Adipocyte (in vitro differentiated cells): ENCODE measurements around the gene RRBP1.

Experiments
- DNase-seq: peaks from one replicate; pipeline ENCODE4 v3.0.0-alpha.2; 2015; ENCODE audit warnings: low read depth
- H3K27me3 ChIP-seq: replicated peaks from 2 replicates; pipeline ENCODE4 v1.7.0; 2013; ENCODE audit warnings: mild to moderate bottlenecking, low read length, moderate library complexity; ENCODE audit not compliant: control insufficient read depth, insufficient read depth
- H3K36me3 ChIP-seq: 2 replicates; pipeline ENCODE4 v1.7.0; 2013; ENCODE audit warnings: low read length, mild to moderate bottlenecking, moderate library complexity; ENCODE audit not compliant: control insufficient read depth, insufficient read depth, severe bottlenecking
- H3K4me1 ChIP-seq: 2 replicates; pipeline ENCODE4 v1.7.0; 2013; ENCODE audit warnings: mild to moderate bottlenecking, low read length, moderate library complexity; ENCODE audit not compliant: control insufficient read depth, insufficient read depth
- H3K4me3 ChIP-seq: 2 replicates; pipeline ENCODE4 v1.7.0; 2013; ENCODE audit warnings: mild to moderate bottlenecking, low read length, moderate library complexity
- H3K9ac ChIP-seq: 2 replicates; pipeline ENCODE4 v1.7.0; 2013; ENCODE audit warnings: mild to moderate bottlenecking, low read length, moderate library complexity
- H3K9me3 ChIP-seq: 2 replicates; pipeline ENCODE4 v1.7.0; 2013; ENCODE audit warnings: mild to moderate bottlenecking, low read length, moderate library complexity; ENCODE audit not compliant: control insufficient read depth

RRBP1 gene

DNA sequence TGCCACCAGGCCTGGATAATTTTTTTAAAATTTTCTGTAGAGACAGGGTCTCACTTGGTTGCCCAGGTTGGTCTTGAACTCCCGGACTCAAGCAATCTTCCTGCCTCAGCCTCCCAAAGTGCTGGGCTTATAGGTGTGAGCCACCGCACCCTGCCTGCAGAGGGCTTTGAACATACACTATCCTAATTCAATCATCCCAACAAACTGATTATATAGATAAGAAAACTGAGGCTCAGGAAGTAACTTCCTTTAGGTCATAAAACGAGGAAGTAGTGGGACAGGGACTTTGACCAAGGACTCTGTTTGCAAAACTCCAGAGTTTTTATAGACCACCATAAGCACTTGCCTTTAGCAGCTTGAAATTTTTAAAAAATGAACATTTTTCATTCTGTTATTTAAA is 12.7 kb upstream of the RRBP1 start:
- peaks cover 5% of the 10 kb centered on the region for H3K9me3 ChIP-seq
- no peak overlapping the region for H3K4me3 ChIP-seq
- no peak for DNase-seq
- no peak overlapping the region for H3K9ac ChIP-seq
- H3K27me3 ChIP-seq = peaks cover 6% of the 10 kb centered on the region
- no peaks in the 10 kb centered on the region for H3K4me1 ChIP-seq
- H3K36me3 ChIP-seq = no peaks in the 10 kb centered on the region

GRCh38 chr20:17693444-17694001 is 11.5 kb upstream of the RRBP1 start:
- no peak for DNase-seq
- Histone ChIP-seq H3K4me3 (no peak overlapping the region), H3K9me3 (peaks cover 5% of the 10 kb centered on the region), H3K4me1 (no peaks in the 10 kb centered on the region), H3K27me3 (peaks cover 6% of the 10 kb centered on the region), H3K9ac (no peak overlapping the region), H3K36me3 (no peaks in the 10 kb centered on the region)

DNA sequence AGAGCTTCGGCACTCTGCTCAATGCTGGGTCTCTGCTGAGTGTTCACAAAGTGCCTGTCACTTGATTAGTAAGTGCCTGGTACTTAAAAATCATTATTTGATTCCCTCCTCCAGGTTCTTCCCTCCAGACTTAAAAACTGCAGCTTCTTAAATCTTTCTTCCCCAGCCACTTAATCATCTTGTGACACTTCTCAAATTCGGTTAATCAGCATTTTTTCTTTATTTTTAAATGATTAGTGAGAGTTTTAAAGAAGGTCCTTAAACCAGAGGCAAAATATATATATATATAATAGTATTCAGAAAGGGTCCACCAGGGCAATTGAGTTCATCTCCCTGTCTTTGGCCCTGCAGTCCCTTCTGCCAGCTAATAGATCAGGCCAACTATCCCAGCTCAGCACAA is 9.7 kb upstream of the RRBP1 start:
- no peaks in the 10 kb centered on the region for H3K4me1 ChIP-seq
- no peak for DNase-seq
- H3K9me3 ChIP-seq = peaks cover 12% of the 10 kb centered on the region
- no peaks in the 10 kb centered on the region for H3K36me3 ChIP-seq
- peaks cover 18% of the 10 kb centered on the region for H3K27me3 ChIP-seq
- no peak overlapping the region for H3K4me3 ChIP-seq
- H3K9ac ChIP-seq = no peak overlapping the region

- H3K9ac ChIP-seq = no peak overlapping the region
- H3K4me1 ChIP-seq = no peaks in the 10 kb centered on the region
- H3K27me3 ChIP-seq = peaks cover 28% of the 10 kb centered on the region
- no peaks in the 10 kb centered on the region for H3K36me3 ChIP-seq
- no peak for DNase-seq
- no peak overlapping the region for H3K4me3 ChIP-seq
- peaks cover 13% of the 10 kb centered on the region for H3K9me3 ChIP-seq
These were observed 8.1 kb upstream of the RRBP1 start for GRCh38 chr20:17690144-17690543.

- Histone ChIP-seq H3K27me3 (peaks cover 34% of the 10 kb centered on the region), H3K36me3 (no peaks in the 10 kb centered on the region), H3K4me1 (no peaks in the 10 kb centered on the region), H3K9ac (no peak overlapping the region), H3K9me3 (peaks cover 13% of the 10 kb centered on the region), H3K4me3 (no peak overlapping the region)
- no peak for DNase-seq
These were observed 6.9 kb upstream of the RRBP1 start for GRCh38 chr20:17688965-17689364.

DNA sequence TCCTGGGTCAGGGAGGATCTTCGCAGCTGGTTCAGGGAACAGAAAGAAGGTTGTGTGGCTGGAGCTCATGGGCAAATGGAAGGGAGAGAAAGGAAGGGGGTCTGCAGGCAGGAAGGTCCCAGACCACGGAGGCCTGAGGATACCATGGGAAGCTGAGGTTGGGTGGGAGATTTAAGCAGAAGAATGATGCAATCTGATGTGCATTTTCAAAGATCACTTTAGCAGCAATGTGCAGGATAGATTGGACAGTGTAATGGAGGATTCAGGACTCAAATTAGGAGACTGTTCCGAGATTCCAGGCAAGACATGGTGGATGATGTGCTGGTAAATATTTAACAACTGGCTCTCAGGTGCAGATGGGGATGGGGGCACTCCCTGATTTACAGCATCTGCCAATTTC is 5.8 kb upstream of the RRBP1 start:
- Histone ChIP-seq H3K9me3 (peaks cover 13% of the 10 kb centered on the region), H3K4me1 (peaks cover 2% of the 10 kb centered on the region), H3K4me3 (no peak overlapping the region), H3K27me3 (peaks cover 31% of the 10 kb centered on the region), H3K36me3 (no peaks in the 10 kb centered on the region), H3K9ac (no peak overlapping the region)
- DNase-seq = no peak

DNA sequence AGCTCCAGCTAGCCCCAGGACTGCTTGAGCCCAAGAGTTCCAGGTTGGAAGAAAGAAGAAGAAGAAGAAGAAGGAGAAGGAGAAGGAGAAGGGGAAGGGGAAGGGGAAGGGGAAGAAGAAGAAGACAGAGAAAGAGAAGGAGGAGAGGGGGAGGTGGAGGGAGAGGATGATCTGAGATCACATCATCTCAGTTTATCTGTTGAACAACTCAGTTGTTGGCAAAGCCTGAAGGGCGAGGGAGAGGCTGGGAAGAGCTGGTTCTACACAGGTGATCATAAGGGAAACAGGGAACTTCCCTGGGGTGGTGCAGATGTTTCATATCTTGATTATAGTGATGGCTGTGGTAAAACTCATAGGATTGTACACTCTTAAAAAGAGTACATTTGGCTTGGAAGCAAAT is 3.1 kb upstream of the RRBP1 start:
- peaks cover 8% of the 10 kb centered on the region for H3K4me1 ChIP-seq
- H3K9me3 ChIP-seq = peaks cover 13% of the 10 kb centered on the region
- no peak overlapping the region for H3K4me3 ChIP-seq
- DNase-seq = no peak
- H3K27me3 ChIP-seq = peaks cover 31% of the 10 kb centered on the region
- no peaks in the 10 kb centered on the region for H3K36me3 ChIP-seq
- no peak overlapping the region for H3K9ac ChIP-seq

DNA sequence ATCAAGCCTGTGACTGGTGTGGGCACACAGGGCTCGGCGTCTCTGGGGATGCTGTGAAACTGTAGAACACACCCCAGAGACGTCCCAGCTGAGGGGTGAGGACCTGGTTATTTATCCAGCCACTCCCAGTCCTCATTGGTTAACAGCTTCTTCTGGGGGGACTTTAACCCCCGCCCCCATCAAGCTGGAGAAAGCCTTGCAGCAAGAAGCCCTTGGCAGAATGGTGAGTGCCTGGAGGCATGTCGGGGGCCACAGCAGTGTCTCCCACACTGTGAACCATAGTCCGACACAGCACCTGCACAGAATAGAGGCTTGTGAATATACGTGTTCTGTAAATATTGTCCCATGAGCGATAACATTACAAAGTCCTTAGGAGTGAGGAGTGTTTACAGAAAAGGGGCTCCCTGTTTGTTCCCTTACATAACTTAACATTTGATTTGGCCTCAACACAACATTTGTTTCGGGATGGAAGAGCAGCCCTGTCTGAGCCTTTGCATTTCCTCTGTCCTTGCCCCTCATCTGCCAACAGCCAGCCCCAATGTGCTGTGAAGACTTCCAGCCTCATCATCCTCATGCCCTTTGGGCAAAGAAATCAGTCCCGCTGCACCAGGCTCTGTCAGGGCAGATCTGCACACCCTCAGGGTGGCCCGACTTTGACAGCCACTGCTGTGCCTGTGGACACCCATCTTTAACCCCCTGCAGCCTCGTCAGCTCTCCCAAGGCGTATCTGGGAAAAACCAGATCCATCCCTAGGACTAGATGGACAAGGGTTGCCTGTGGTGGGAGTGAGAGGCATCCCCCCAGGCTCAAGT is 2.2 kb upstream of the RRBP1 start:
- Histone ChIP-seq H3K36me3 (peaks cover 4% of the 10 kb centered on the region), H3K9me3 (peaks cover 13% of the 10 kb centered on the region), H3K9ac (no peak overlapping the region), H3K4me3 (no peak overlapping the region), H3K27me3 (peaks cover 31% of the 10 kb centered on the region), H3K4me1 (peaks cover 17% of the 10 kb centered on the region)
- DNase-seq = no peak

DNA sequence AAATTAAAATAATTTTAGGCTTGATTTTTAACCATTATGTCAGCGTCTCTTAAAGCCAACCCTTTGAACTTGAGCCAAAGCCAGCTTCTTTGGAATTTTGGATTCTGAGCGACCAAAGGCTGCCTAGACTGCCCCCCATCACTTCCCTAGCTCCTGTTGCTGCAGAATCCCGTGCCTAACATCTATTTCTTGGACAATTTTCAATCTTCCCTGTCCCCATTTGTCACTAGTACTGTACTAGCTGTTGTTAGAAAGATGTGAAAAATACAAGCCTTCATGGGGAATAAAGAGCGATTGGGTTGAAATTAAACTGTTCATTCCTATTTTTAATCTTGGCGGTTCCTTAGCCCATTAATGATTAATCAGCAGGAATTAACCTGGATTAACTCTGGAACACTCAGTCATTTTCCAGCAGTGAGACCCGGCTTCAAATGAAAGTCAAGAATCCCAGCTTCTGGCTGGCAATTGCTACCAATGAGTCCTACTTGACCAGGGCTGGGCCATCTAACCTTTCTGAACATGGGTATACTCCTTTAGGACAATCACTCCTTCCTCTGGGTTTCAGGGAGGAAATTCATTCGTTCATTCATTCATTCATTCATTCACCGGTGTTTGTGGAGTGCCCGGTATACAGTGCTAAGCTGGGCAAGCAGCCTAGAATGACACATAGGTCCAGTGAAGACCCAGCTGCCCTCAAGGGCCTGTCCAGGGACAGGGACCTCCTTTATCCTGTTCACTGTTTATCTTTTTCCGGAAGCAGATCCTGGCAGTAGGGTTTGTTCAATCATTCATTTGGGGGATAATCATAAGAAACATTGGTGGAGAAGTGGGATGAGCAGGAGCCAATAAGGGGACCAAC is 1.4 kb upstream of the RRBP1 start:
- H3K4me1 ChIP-seq = peaks cover 21% of the 10 kb centered on the region
- H3K36me3 ChIP-seq = peaks cover 12% of the 10 kb centered on the region
- H3K4me3 ChIP-seq = no peak overlapping the region
- H3K27me3 ChIP-seq = peaks cover 31% of the 10 kb centered on the region
- H3K9me3 ChIP-seq = peaks cover 13% of the 10 kb centered on the region
- no peak overlapping the region for H3K9ac ChIP-seq
- no peak for DNase-seq

DNA sequence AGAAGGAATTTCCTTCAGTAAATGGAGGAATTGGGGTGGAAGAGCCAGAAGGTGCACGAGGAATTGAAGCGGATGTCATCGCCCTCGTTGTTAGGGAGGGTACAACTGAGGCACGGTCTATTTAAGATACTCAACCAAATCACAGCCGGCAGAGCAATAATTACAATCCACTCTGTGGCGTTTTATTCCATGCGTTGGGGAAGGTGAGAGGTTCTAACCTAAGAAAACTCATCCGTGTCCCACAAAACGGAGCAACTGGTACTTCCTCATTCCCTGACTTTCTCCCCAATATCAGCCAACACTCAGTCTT is 802 bp upstream of the RRBP1 start:
- Histone ChIP-seq H3K4me3 (peak overlapping the region; percentile 84), H3K9ac (peak overlapping the region; percentile 87), H3K9me3 (peaks cover 13% of the 10 kb centered on the region), H3K4me1 (peaks cover 21% of the 10 kb centered on the region), H3K36me3 (peaks cover 18% of the 10 kb centered on the region), H3K27me3 (peaks cover 30% of the 10 kb centered on the region)
- DNase-seq = no peak

DNA sequence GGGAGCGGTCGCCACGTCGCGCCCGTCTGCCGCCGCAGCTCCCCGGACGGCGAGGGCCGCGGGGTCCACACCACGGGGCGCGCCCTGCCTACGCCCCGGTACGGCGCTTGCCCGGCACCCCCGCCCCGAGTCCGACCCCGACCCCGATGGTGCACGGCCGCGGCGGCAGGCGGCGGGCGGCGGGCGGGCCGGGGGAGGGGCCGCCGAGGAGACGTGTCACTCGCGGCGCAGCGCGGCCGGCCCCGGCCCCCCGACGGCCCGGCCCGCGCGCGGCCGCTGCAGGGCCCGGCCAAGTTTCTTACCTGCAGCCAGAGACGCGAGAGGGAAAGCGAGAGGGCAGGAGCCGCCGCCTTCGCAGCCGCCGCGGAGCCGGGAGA is 328 bp downstream of the RRBP1 start:
- peaks cover 5% of the 10 kb centered on the region for H3K9me3 ChIP-seq
- peak overlapping the region; percentile 94 for H3K9ac ChIP-seq
- H3K4me1 ChIP-seq = peaks cover 26% of the 10 kb centered on the region
- peak overlapping the region; percentile 97 for H3K4me3 ChIP-seq
- peaks cover 19% of the 10 kb centered on the region for H3K27me3 ChIP-seq
- H3K36me3 ChIP-seq = peaks cover 26% of the 10 kb centered on the region
- DNase-seq = peak; percentile 53
